Upper lobe of left lung (tissue), 4 donors: ENCODE results near the gene RABL6.
A peak's percentile ranks its signal among the peaks of the same experiment; 100 is the strongest.

Experiments
- POLR2A ChIP-seq, 4 donors: fragments of 450-650 bp; IDR thresholded peaks; one replicate each; pipeline ENCODE4 v1.5.1; 2016 to 2017; ENCODE audit warnings: antibody characterized with exemption in 4 of 4, mild to moderate bottlenecking in 2 of 4
- TF ChIP-seq, protein P1 (sequence below), 6 experiments: fragments of 450-650 bp in 4 of 6; fragments of 200-600 bp in 2 of 6; sonication (generic) in 2 of 6; IDR thresholded peaks; one replicate each; pipeline ENCODE4 v1.5.1; 2016 to 2019; ENCODE audit warnings: antibody characterized with exemption in 6 of 6

DNA sequence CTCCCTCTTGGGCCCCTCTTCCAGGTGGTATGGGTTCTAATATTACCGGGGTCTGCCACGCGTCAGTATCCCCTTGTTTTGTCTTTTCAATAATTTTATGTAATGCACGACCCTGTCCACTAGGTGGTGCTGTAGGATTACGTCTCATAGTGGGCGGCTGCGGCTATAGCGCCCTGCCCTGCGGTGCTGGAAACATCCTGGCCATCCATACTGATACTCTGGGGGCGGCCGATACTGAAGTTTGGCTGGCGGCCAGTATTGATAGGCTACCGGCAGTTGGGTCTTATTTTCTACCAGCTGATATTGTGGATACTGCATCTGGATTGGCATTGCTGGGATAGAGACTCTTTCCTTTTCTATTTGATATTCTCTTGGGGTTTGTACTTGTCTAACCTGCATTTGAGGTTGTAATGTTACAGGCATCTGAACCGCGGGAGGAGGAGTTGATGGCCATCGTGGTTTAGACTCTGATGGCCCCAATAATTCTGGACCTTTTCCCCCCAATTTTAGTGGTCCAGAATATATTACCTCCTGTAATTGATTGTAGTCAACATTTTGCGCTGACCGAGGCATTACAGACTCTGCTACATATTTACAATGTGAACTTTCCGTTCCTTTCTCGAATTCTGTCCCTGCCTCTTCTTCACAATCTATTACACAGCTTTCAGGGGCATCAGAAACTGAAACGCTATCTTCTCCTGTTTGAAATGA lies 19.9 kb upstream of the RABL6 start:
- no peak for TF ChIP-seq POLR2A (IDR thresholded peaks at IDR 0.05)
- TF ChIP-seq, protein P1, sequence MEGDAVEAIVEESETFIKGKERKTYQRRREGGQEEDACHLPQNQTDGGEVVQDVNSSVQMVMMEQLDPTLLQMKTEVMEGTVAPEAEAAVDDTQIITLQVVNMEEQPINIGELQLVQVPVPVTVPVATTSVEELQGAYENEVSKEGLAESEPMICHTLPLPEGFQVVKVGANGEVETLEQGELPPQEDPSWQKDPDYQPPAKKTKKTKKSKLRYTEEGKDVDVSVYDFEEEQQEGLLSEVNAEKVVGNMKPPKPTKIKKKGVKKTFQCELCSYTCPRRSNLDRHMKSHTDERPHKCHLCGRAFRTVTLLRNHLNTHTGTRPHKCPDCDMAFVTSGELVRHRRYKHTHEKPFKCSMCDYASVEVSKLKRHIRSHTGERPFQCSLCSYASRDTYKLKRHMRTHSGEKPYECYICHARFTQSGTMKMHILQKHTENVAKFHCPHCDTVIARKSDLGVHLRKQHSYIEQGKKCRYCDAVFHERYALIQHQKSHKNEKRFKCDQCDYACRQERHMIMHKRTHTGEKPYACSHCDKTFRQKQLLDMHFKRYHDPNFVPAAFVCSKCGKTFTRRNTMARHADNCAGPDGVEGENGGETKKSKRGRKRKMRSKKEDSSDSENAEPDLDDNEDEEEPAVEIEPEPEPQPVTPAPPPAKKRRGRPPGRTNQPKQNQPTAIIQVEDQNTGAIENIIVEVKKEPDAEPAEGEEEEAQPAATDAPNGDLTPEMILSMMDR (IDR thresholded peaks at IDR 0.05), result peak; percentile 79 to 89 (median 83)
